Measurements from ENCODE around the gene NAT9. TPM values are rescaled to one million over a fixed set of nuclear protein-coding genes. Genes with fewer than 3 reads are reported as not detected.

NAT9 gene
- total RNA-seq, 1 experiment from 2014 or later = 25.3 TPM

- no peak for DNase-seq (ENCODE audit: low spot score)
These were observed 30.2 kb upstream of the NAT9 start for GRCh38 chr17:74806334-74806733.

DNA sequence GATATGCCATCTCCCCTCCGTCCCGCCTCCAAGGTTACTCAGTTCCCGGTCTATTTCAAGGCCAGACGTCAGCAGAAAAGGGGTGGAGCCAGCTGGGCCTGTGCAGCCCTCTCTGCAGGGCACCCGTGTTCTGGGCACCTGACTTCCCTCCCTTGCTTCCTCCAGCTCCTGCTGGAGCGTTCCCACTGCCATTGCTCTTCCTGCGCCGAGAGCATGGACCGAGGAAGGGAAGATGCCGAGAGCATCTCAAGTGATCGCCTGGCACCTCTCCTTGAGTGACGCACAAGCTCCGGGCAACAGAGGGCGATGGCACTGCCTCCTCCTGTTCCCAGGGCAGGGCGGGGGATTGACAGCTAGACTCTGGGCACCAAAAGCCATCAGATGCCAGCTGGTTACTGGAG is 29.4 kb upstream of the NAT9 start:
- no peak for DNase-seq (ENCODE audit: low spot score)

GRCh38 chr17:74804683-74805082 is 28.5 kb upstream of the NAT9 start:
- no peak for DNase-seq (ENCODE audit: low spot score)

DNA sequence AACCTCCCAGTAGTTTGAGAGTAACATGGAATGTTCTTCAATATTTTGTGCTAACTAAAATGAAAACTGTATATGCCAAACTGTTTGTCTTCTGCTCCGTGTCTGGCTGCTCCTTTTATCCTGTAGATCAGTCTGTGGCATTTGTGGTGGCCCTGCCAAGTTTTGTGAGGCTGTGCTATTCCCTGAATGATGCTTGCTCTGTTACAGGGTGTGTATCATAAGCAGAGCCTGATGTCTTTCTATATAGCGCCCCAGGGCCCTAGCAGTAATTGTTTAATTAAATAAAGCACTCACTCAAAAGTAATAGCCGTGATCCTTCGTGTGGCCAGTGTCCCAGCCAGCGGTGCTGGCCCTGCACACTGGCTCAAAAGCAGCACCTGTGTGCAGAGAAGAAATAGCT is 27.8 kb upstream of the NAT9 start:
- no peak for DNase-seq (ENCODE audit: low spot score)

DNA sequence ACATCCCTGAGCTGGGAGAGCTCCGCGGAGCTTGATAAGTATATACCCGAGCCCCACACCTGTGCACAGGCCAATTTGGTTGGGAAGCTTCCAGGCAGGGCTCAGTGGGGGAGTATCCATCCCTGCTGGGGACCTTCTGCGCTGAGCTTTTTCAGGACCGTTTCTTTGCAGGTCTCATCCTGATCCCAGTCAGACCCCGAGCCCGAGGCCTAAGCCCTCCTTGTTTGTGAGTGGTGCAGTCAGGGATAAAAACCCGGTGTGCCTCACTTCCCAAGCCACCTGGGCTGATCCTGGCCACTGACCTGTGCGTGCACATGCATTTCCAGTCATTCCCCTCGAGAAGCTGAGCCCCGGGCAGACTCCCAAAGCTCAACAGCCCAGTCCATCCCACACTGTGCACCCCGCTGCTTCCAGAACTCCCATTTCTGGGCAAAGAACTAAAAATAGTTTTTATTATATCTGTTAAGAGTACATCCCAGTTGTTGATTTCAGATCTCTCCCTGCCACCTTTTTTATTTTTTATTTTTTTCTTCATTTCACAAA is 27.3 kb upstream of the NAT9 start:
- DNase-seq (ENCODE audit: low spot score) = no peak

DNA sequence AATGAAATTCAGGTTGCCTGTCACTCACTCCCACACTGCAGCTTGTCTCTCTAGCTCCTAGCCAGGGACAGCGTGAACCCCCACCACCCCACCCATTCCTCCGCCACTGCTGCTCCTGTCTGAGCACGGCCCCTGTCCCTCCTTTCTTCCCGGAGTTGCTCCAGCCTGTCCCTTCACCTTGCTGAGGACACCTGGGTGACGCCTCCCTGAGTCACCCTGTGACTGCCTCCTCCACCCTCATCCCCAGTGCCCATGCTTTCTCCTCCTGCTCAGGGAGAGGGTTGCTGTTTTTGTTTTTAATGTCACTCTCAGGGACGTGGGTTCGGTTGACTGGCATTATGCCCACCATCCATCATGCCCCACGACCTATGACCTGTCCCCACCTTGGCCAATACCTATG is 25.8 kb upstream of the NAT9 start:
- no peak for DNase-seq (ENCODE audit: low spot score)

DNA sequence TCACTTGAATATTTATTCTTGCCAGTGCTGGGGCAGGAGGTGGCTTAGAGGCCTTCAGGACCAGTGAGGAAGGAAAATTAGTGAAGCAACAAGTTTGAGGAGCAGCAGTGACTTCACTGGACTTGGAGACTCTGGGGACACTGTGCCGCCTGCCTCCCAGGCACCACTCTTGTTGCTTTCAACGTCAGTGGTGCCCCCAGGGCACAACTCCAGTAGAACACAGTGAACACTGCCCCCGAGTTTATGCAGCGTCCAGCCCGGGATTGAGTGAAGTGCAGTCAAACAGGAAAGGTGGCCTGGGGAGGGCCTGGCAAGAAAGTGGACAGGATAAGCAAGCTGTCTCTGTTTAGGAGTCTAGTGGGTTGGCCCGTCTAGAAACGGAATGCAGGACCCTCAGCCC is 24.4 kb upstream of the NAT9 start:
- DNase-seq (ENCODE audit: low spot score) = no peak

GRCh38 chr17:74799097-74799496 is 23.0 kb upstream of the NAT9 start:
- DNase-seq (ENCODE audit: low spot score) = no peak

- no peak for DNase-seq (ENCODE audit: low spot score)
These were observed 22.1 kb upstream of the NAT9 start for GRCh38 chr17:74798239-74798707.

- DNase-seq (ENCODE audit: low spot score) = no peak
These were observed 21.7 kb upstream of the NAT9 start for GRCh38 chr17:74797824-74798223.

DNA sequence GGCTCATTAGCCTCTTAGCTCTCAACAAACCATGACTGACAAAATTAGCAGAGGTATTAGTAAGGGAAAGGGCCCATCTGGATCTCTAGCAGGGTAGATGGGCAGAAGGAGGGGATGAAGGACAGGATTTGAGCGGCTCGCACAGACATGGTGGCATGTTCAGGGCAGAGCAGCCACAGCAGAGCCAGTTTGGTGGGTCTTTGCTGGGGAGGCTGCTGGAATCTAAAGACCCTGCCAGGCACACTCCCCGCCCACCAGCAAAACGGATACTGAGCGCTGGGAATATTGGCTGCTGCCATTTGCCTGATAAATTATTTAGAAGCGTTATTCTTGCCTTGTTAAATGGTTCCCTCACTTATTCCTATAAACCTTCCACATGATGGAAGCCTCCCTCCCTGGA is 20.7 kb upstream of the NAT9 start:
- DNase-seq (ENCODE audit: low spot score) = no peak

- no peak for DNase-seq (ENCODE audit: low spot score)
These were observed 20.1 kb upstream of the NAT9 start for GRCh38 chr17:74796211-74796610.

DNA sequence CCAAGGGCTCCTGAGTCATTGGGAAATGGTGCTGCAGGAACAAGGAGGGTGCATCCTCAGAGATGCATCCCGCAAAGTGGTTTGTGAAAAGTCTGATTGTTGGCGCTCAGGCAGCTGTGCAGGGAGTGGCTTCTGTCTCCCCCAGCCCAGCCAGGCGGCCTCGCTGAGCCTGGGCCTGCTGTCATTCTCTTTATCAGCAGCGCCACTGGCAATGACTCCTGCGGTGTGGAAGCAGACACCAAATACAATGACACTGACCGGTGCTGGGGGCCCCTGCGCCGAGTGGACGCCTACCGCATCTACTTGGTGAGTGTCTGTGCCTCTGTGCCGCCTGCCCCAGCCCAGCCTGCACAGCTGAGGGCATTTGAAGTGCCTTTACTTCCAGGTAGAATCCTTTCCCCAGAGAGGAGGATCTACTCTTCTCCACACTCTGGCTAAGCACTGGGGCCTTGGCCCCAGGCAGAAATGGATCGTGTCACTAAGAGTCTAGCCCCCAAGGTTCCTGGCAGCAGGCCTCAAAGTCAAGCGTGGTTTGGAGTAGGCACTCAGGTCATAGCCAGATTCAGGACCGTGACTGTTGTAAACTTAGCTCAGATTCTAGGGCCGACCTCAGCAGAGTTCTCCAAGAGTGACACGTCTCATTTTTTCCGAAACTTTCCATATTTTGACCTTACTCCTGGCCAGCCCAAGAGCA is 19.3 kb upstream of the NAT9 start:
- no peak for DNase-seq (ENCODE audit: low spot score)

GRCh38 chr17:74792586-74793105 is 16.5 kb upstream of the NAT9 start:
- DNase-seq (ENCODE audit: low spot score) = no peak

DNA sequence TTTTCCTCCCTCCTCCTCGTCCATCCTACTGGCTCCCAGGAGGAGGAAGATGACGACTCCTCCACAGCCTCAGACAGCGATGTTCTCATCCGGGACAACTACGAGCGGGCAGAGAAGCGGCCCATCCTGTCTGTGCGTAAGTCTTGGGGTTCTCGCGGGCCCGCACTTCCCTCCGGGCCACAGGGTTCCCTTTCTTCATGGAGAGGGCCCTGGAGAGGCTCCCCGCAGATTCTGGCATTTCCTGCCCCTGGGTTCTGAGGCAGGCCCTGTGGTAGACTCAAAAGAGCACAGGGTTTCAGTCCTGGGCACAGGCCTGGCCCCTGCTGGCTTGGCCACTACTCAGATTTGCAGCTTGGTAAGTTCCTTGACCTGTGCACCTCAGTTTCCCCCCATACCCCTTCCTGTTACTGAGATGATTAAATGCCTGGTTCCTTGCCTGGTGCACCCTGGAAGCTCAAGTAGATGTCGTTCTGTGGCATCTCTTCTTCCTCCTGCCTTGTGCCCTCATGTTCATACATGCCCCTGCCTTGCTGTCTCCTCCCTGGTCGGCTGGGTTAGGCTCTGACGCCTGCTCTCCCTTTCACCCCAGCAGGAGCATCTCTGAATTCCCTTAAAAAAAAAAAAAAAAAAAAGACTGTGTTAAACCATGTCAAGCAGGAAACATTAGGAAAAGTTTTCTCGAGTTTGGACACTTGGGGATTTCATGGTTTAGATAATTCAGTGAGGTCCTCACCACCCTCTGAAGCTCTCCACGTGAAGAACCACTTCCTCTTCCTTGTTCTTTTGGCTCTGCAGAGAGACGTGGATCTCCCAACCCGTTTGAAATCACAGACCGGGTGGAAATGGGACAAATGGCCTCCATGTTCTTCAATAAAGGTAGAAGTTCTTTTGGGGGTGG is 14.3 kb upstream of the NAT9 start:
- no peak for DNase-seq (ENCODE audit: low spot score)

DNA sequence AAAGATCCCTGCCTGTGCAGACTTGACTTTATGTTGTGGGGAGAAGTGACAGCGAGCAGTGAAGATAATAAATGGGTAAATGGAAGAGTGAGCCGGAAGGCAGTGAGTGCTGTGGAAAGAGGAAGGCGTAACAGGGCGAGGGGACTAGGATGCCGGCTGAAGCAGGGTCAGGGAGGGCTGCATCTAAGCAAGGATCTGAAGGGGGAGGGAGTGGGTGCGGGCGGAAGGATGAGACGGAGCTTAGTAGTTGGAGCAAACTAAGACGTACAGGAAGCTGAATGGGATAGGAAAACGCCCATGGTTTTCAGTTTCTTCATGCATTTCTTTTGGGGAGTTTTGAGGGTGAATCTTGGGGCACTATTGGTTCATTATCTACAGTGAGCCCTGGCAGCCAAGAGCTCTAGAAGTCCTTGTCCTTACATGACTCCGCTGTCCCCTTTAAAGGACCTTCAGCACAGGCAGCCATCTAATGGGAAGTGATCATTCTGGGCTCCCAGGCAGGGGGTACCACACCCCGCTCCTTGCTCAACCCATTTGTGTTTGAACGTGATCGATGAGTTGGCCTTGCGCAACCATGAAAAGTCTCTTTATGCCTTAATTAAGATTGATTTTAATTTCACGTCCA is 10.4 kb upstream of the NAT9 start:
- no peak for DNase-seq (ENCODE audit: low spot score)

- DNase-seq (ENCODE audit: low spot score) = no peak
These were observed 9.8 kb upstream of the NAT9 start for GRCh38 chr17:74785981-74786360.

GRCh38 chr17:74785096-74785980 is 9.2 kb upstream of the NAT9 start:
- DNase-seq (ENCODE audit: low spot score) = no peak

- DNase-seq (ENCODE audit: low spot score) = no peak
These were observed 8.1 kb upstream of the NAT9 start for GRCh38 chr17:74784125-74784810.

DNA sequence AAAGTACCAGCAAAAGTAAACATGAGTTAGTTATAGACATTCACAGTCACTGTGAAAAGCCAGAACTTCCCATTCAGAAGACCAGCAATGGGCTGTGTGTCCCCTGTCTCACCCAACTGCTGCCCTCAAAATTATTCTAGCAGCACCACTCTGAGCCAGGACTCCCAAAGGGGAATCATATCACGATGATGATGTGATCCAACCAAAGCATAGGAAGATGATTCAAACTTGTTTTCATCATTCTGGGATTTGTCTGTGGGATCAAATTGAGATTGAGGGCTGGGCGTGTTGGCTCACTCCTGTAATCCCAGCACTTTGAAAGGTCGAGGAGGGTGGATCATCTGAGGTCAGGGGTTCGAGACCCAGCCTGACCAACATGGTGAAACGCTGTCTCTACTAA is 6.4 kb upstream of the NAT9 start:
- DNase-seq (ENCODE audit: low spot score) = no peak

All from H4 (cell line).